Gastrocnemius medialis (tissue), 4 donors: Measurements from ENCODE around the gene BPHL.

Experiments used
- POLR2A ChIP-seq, 2 donors: fragments of 450-650 bp; IDR thresholded peaks; one replicate each; pipeline ENCODE4 v1.6.1; 2017; ENCODE audit warnings: antibody characterized with exemption in 2 of 2, mild to moderate bottlenecking in 2 of 2, moderate library complexity in 2 of 2
- TF ChIP-seq, protein P1 (sequence below), 5 experiments: fragments of 450-650 bp in 3 of 5; fragments of 200-600 bp in 2 of 5; sonication (generic) in 2 of 5; IDR thresholded peaks in 4 of 5; conservative IDR thresholded peaks in 1 of 5; 1 replicate in 4 of 5; 2 replicates in 1 of 5; pipeline ENCODE4 v1.5.1; 2016 to 2019; ENCODE audit warnings: antibody characterized with exemption in 5 of 5, mild to moderate bottlenecking in 3 of 5, moderate library complexity in 3 of 5

DNA sequence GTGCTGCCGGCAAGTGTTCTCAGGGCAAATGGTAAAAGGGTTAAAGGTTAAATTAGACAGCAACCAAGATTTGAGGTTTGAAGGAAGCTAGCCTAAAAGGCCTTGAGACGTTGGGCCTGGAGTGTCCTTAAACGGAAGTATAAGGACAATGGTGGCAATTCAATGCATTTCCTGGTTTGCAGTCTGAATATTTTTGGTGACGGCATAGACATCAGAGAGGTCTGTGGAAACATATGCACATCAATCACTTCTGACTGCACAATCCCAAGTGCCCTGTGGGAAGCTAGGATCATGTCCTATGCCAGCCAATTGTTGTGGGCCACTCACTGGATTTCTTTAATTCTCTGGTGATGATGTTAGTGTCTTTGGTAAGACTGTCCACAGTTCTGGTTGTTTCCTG is 64.6 kb downstream of the BPHL start:
- TF ChIP-seq, protein P1, sequence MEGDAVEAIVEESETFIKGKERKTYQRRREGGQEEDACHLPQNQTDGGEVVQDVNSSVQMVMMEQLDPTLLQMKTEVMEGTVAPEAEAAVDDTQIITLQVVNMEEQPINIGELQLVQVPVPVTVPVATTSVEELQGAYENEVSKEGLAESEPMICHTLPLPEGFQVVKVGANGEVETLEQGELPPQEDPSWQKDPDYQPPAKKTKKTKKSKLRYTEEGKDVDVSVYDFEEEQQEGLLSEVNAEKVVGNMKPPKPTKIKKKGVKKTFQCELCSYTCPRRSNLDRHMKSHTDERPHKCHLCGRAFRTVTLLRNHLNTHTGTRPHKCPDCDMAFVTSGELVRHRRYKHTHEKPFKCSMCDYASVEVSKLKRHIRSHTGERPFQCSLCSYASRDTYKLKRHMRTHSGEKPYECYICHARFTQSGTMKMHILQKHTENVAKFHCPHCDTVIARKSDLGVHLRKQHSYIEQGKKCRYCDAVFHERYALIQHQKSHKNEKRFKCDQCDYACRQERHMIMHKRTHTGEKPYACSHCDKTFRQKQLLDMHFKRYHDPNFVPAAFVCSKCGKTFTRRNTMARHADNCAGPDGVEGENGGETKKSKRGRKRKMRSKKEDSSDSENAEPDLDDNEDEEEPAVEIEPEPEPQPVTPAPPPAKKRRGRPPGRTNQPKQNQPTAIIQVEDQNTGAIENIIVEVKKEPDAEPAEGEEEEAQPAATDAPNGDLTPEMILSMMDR (IDR thresholded peaks at IDR 0.05 in 4 of 5, conservative IDR thresholded peaks at IDR 0.05 in 1 of 5): no peak
- TF ChIP-seq POLR2A (IDR thresholded peaks at IDR 0.05): no peak
